BE2C (cell line): ENCODE data around the gene BEST4.

ENCODE experiments used
- DNase-seq: peaks from one replicate; pipeline ENCODE4 v3.0.0-alpha.2; 2020
- H3K27me3 ChIP-seq: fragments of 250-450 bp; sonication (Bioruptor Pico); 2 replicates; pipeline ENCODE4 v1.5.1; 2020; ENCODE audit warnings: mild to moderate bottlenecking
- H3K36me3 ChIP-seq: fragments of 250-450 bp; sonication (Bioruptor Pico); 2 replicates; pipeline ENCODE4 v1.5.1; 2020; ENCODE audit warnings: mild to moderate bottlenecking
- H3K4me1 ChIP-seq: fragments of 250-450 bp; sonication (Bioruptor Pico); 2 replicates; pipeline ENCODE4 v1.5.1; 2020
- H3K4me3 ChIP-seq: 2 replicates; pipeline ENCODE4 v1.5.1; 2011; ENCODE audit warnings: low read depth, low read length
- H3K9me3 ChIP-seq: fragments of 250-450 bp; sonication (Bioruptor Pico); 2 replicates; pipeline ENCODE4 v1.5.1; 2020
- CTCF ChIP-seq: IDR thresholded peaks from 2 replicates; pipeline ENCODE4 v1.5.1; 2012; ENCODE audit warnings: mild to moderate bottlenecking, low read depth, low read length

Gene BEST4

DNA sequence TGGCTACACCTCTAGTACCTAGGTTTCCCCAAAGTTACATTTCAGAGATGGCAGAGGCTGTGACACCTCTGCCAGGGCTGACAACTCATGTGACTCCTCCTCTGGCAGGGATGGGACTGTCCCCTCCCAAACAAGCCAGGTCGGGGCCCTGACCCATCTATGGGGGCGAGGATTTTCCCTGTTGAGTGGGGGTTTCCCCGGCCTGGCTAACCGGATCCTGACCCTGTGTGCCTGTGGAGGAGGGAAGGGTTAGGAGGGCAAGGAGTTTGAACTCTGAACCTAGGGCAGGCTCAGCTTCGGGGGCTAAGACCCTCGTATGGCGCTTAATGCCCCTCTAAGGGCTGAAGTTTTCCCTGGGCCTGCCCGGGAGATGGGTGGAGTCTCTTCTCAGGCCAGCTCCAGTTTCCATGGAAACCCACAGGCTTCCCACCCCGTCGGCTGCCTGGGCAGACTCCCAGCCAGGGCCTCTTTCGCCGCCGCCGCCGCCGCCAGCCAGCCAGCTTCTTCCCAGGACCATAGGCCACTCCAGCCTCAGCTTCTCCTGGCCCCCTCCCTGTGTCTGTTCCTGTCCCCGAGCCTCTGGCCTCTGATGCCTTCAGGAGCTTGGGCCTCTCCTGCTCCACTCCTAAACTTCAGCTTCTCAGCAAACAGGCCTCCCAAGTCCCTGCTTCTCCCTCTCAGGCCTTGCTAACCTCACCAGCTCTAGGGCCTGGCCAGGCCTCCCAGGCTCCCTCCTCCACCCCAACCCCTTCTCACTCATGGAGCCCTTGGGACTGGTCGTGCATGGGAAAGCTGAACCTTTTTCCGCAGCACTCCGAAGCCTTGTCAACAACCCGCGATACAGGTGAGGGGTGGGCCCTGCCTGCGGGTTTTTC, 20.3 kb upstream of the BEST4 start, which contains the start of gene BTBD19:
BTBD19 (plus strand) TSS at position 461 of the 875 bp plus-strand sequence; CDS start at position 759, 298 bp downstream.
- H3K27me3 ChIP-seq = no peaks in the 10 kb centered on the region
- no peaks in the 10 kb centered on the region for H3K9me3 ChIP-seq
- peak; percentile 73 for DNase-seq
- peaks cover 20% of the 10 kb centered on the region for H3K4me1 ChIP-seq
- no peak for TF ChIP-seq CTCF
- 0 out of 2 replicates have a peak within 1 kb of the TSS, but pooled peaks have one; percentile 8 for H3K4me3 ChIP-seq
- no peaks in the 10 kb centered on the region for H3K36me3 ChIP-seq

DNA sequence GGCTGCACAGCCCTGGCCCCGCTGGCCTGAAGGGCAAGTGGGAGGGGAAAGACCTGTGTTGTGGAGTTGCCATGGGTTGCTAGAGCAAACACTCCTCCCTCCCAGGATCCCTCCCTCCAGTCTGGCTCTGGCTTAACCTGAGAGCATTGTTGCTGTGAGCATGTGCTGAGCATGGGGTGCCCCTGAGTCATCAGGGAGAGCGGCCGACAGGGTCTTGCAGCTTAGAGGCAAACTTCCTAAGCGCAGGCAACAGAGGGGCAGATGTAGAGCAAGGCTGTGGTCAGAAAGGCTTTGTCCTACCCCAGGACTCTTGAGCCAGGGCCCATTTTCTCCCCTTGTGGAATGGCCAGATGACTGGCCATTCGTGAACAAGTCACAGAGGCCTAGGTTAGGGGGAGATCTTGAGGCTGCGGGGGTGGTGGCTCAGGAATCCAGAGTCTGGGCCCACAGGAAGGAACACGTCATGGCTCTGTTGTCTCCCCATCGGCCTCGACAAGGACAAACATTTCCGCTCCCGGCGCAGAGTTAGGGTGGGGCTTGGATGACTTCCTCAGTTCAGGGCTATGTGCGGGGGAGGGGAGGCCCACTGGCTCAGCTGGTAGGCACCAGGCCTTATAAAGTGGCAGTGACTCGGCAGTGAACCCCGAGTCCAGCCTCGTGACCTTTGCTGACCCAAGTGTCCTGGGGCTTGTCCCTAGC, 19.5 kb upstream of the BEST4 start:
- DNase-seq = peak; percentile 63
- Histone ChIP-seq H3K27me3 (no peaks in the 10 kb centered on the region), H3K4me3 (no peak overlapping the region), H3K4me1 (peaks cover 20% of the 10 kb centered on the region), H3K9me3 (no peaks in the 10 kb centered on the region), H3K36me3 (no peaks in the 10 kb centered on the region)
- no peak for TF ChIP-seq CTCF

DNA sequence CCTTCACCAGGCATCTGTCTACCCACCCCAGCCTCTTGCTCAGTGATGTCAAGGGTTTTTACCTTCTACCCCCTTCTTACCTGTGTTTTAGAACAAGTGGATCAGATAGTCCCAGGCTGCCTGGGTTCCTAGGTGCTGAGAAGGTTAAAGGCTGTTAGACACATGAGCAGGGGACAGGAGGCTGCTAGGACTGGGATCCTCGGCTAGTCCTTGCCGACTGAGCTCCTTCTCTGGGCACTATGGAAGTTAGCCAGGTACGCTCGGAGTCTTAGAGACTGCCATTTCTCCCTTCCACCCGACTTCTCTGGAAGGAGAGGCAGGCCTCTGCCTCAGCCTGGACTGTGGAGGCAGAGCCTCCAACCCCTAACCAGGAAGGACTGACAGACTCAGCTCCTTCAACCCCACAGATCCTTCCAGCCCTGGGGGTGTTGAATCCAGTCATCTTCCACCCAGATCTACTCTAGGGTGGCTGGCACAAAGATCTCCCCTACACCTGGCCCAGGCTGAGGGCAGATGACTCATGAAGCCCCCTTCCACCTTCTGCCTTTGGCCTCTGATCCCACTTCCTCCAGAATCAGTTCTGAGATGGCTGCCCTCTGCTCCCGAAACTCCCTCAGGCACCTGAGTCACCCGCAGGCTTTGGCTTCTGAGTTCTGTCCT, 18.9 kb upstream of the BEST4 start, which contains the start of gene DYNLT4:
DYNLT4 (minus strand) TSS at position 648 of the 660 bp plus-strand sequence. CDS start 683 bp downstream, outside the sequence.
- Histone ChIP-seq H3K4me1 (peaks cover 25% of the 10 kb centered on the region), H3K4me3 (no peak within 1 kb of the TSS), H3K36me3 (no peaks in the 10 kb centered on the region)

DNA sequence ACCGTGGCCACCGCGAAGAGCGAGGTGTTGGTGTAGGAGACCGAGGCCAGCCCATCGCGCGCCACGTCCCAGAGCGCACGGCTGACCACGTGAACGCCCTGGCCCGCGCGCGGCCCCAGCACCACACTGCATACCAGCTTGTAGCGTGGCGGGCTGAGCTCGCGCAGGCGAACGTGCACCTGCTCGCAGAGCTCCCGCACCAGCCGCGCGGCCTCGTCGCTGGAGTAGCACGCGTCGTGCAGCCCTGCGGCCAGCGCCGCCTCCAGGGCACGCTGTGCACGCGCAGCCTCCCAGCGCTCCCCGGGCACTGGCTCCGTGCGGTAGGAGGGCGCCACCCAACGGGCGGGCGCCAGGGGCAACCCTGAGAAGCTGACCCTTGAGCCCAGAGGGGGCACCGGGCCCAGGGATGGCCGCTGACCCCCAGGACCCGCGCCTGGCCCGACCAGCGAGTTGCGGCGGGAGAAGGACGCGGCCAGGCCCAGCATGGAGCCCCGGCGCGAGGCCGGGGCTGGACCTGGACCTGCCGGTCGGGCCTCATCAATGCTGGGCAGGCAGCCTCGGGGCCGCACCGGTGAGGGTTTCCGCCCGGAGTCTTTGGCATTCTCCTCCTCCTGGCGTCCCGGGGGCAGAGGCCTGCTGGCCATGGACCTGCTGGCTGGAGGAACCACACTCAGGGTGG, 18.2 kb upstream of the BEST4 start:
- no peaks in the 10 kb centered on the region for H3K9me3 ChIP-seq
- no peaks in the 10 kb centered on the region for H3K27me3 ChIP-seq
- no peaks in the 10 kb centered on the region for H3K36me3 ChIP-seq
- H3K4me3 ChIP-seq = no peak overlapping the region
- DNase-seq = no peak
- TF ChIP-seq CTCF = no peak
- H3K4me1 ChIP-seq = peaks cover 25% of the 10 kb centered on the region

More for the DNA sequence above, 18.9 kb upstream of the BEST4 start, which contains the start of gene DYNLT4:
- DNase-seq = no peak
- no peaks in the 10 kb centered on the region for H3K27me3 ChIP-seq
- no peak for TF ChIP-seq CTCF
- no peaks in the 10 kb centered on the region for H3K9me3 ChIP-seq

GRCh38 chr1:44805311-44806024, 17.5 kb upstream of the BEST4 start:
- DNase-seq = no peak
- no peak overlapping the region for H3K4me3 ChIP-seq
- peaks cover 25% of the 10 kb centered on the region for H3K4me1 ChIP-seq
- TF ChIP-seq CTCF = no peak
- H3K36me3 ChIP-seq = no peaks in the 10 kb centered on the region
- H3K27me3 ChIP-seq = no peaks in the 10 kb centered on the region
- no peaks in the 10 kb centered on the region for H3K9me3 ChIP-seq
